ENCODE data around the gene GDPGP1. TPM values are rescaled to one million over a fixed set of nuclear protein-coding genes. Genes with fewer than 3 reads are reported as not detected.

GDPGP1 gene
- total and polyA plus RNA-seq, 3 experiments from 2014 or later = 0.85 to 11.6 (median 10.3) TPM

DNA sequence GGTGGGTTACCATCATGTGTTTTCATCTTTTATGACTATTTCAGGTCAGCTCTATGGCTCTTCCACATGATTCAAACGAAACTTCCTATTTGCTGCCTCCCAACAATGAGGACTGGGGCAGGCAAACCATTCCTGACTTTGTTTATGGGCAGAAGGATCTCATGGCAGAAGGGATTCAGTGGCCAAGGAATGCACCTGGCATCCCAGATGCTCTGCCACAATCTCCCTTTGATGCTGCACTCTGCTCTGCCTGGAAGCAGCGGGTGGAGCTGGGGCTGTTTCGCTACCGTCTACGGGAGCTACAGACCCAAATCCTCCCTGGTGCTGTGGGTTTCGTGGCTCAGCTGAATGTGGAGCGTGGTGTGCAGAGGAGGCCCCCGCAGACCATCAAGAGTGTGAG, 6.8 kb downstream of the GDPGP1 start:
- Histone ChIP-seq H3K4me1 (ENCODE audit: insufficient read depth, low read length) (no peaks in the 10 kb centered on the region), H3K4me3 (ENCODE audit: low read length) (no peak overlapping the region), H3K27me3 (ENCODE audit: insufficient read depth, low read length, poor library complexity, severe bottlenecking) (no peaks in the 10 kb centered on the region), H3K27ac (ENCODE audit: low read depth, low read length) (no peak overlapping the region), H3K9me3 (ENCODE audit: low read length) (no peaks in the 10 kb centered on the region), H3K36me3 (ENCODE audit: insufficient read depth, low read length) (no peaks in the 10 kb centered on the region)
- no peak for DNase-seq
- H3K4me1 Mint-ChIP-seq = peaks cover 6 to 15% (median 11%) of the 10 kb centered on the region in 3 donors
- POLR2A ChIA-PET = no interaction called here
- H3K36me3 Mint-ChIP-seq = peaks cover 0 to 45% (median 20%) of the 10 kb centered on the region in 3 donors
- CTCF ChIA-PET = interaction anchor here (1.2 kb wide), 1 partner anchor 53 kb away, joined by 3 read pairs; no protein-coding TSS in a partner anchor
- H3K27me3 Mint-ChIP-seq = no peaks in the 10 kb centered on the region
- no peak overlapping the region for H3K4me3 Mint-ChIP-seq
- H3K27ac Mint-ChIP-seq = peak overlapping the region in 1 of 8 donors; percentile 17
- no peaks in the 10 kb centered on the region for H3K9me3 Mint-ChIP-seq

DNA sequence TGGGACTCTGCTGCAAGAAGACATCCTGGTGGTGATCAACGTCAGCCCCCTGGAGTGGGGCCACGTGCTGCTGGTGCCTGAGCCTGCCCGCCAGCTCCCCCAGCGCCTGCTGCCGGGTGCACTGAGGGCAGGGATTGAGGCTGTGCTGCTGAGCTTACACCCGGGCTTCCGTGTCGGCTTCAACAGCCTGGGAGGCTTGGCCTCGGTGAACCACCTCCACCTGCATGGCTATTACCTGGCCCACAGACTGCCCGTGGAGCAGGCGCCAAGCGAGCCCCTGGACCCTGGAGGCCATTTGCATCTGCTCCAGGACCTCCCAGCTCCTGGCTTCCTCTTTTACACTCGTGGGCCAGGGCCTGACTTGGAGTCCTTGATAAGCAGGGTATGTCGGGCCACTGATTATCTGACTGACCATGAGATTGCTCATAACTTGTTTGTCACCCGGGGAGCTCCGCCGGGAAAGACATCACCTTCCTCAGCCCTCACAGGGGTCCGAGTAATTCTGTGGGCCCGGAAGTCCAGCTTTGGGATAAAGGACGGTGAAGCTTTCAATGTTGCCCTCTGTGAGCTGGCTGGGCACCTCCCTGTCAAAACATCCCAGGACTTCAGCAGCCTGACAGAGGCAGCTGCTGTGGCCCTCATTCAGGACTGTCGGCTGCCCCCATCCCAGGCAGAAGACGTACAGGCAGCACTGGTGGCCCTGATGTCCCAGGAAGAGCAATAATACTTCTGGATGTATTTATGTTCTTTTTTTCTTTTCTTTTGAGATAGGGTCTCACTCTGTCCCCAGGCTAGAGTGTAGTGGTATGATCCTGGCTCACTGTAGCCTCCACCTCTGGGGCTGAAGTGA, 7.6 kb downstream of the GDPGP1 start:
- no peaks in the 10 kb centered on the region for H3K36me3 ChIP-seq (ENCODE audit: insufficient read depth, low read length)
- H3K9me3 ChIP-seq (ENCODE audit: low read length) = no peaks in the 10 kb centered on the region
- H3K27ac Mint-ChIP-seq = no peak overlapping the region
- peaks cover 0 to 40% (median 15%) of the 10 kb centered on the region in 3 donors for H3K36me3 Mint-ChIP-seq
- H3K4me3 ChIP-seq (ENCODE audit: low read length) = no peak overlapping the region
- H3K4me1 ChIP-seq (ENCODE audit: insufficient read depth, low read length) = no peaks in the 10 kb centered on the region
- ChIA-PET CTCF (interaction anchor here (1.2 kb wide), 1 partner anchor 52 kb away, joined by 3 read pairs; no protein-coding TSS in a partner anchor), POLR2A (interaction anchor here (0.6 to 0.7 kb wide), 2 partner anchors 11 to 181 kb away, joined by 3 to 4 read pairs; no protein-coding TSS in a partner anchor)
- H3K4me1 Mint-ChIP-seq = peaks cover 3 to 12% (median 5%) of the 10 kb centered on the region in 3 donors
- no peak for DNase-seq
- H3K27ac ChIP-seq (ENCODE audit: low read depth, low read length) = no peak overlapping the region
- no peaks in the 10 kb centered on the region for H3K9me3 Mint-ChIP-seq
- no peaks in the 10 kb centered on the region for H3K27me3 Mint-ChIP-seq
- no peaks in the 10 kb centered on the region for H3K27me3 ChIP-seq (ENCODE audit: insufficient read depth, low read length, poor library complexity, severe bottlenecking)
- no peak overlapping the region for H3K4me3 Mint-ChIP-seq

DNA sequence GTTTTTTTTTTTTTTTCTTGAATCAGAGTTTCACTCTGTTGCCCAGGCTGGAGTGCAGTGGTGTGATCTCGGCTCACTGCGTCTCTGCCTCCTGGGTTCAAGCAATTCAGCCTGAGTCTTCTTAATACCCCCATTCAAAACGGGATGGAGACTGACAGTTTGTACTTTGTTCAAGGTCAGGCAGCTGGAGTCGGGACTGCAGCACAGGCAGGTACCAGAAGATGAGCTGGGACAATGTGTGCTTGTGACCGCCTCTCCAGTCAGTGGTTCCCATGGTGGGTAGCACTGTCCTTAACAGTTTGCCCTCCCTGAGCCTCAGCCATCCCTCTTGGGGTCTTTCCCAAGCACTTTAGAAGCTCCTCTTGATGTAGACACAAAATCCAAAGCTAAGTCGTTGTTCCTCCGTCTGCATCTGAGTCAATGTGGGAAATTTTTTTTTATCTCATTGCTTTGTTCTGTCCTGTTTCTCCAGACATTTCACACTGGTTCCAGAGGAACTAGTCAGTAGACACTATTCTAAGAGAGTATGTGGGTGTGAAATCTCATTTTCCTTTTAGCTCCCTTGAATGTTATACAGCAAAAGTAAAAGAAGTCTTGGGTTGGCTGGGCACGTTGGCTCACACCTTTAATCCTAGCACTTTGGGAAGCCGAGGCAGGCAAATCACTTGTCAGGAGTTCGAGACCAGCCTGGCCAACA, 10.1 kb downstream of the GDPGP1 start:
- peaks cover 5 to 11% (median 10%) of the 10 kb centered on the region in 3 donors for H3K4me1 Mint-ChIP-seq
- Histone ChIP-seq H3K36me3 (ENCODE audit: insufficient read depth, low read length) (no peaks in the 10 kb centered on the region), H3K4me3 (ENCODE audit: low read length) (no peak overlapping the region), H3K27me3 (ENCODE audit: insufficient read depth, low read length, poor library complexity, severe bottlenecking) (no peaks in the 10 kb centered on the region), H3K27ac (ENCODE audit: low read depth, low read length) (no peak overlapping the region), H3K9me3 (ENCODE audit: low read length) (no peaks in the 10 kb centered on the region), H3K4me1 (ENCODE audit: insufficient read depth, low read length) (no peaks in the 10 kb centered on the region)
- POLR2A ChIA-PET = no interaction called here
- no peaks in the 10 kb centered on the region for H3K27me3 Mint-ChIP-seq
- CTCF ChIA-PET = interaction anchor here (0.8 to 1.4 kb wide), 2 partner anchors 25 to 58 kb away, joined by 3 read pairs; no protein-coding TSS in a partner anchor
- no peak for DNase-seq
- H3K27ac Mint-ChIP-seq = peak overlapping the region in 4 of 8 donors; percentile 14 to 82 (median 50)
- peaks cover 0 to 19% (median 8%) of the 10 kb centered on the region in 3 donors for H3K36me3 Mint-ChIP-seq
- H3K4me3 Mint-ChIP-seq = no peak overlapping the region
- H3K9me3 Mint-ChIP-seq = no peaks in the 10 kb centered on the region

GRCh38 chr15:90248789-90249202, 14.8 kb downstream of the GDPGP1 start:
- Histone ChIP-seq H3K27ac (ENCODE audit: low read depth, low read length) (no peak overlapping the region), H3K27me3 (ENCODE audit: insufficient read depth, low read length, poor library complexity, severe bottlenecking) (no peaks in the 10 kb centered on the region), H3K9me3 (ENCODE audit: low read length) (no peaks in the 10 kb centered on the region), H3K4me3 (ENCODE audit: low read length) (peak overlapping the region; percentile 53), H3K4me1 (ENCODE audit: insufficient read depth, low read length) (peaks cover 4% of the 10 kb centered on the region), H3K36me3 (ENCODE audit: insufficient read depth, low read length) (no peaks in the 10 kb centered on the region)
- POLR2A ChIA-PET = interaction anchor here (0.6 to 2.3 kb wide), 4 partner anchors 15 to 152 kb away, joined by 3 to 11 read pairs (median 6); partner anchors contain the start of genes CIB1 and GDPGP1
- CTCF ChIA-PET = interaction anchor here (0.6 to 3.0 kb wide), 5 partner anchors 11 to 731 kb away, joined by 3 to 14 read pairs (median 3); partner anchors contain the start of gene CIB1
- Mint-ChIP-seq H3K36me3 (peaks cover 0 to 2% (median 0%) of the 10 kb centered on the region in 3 donors), H3K4me3 (peak overlapping the region; percentile 13 to 86 (median 76)), H3K4me1 (peaks cover 12 to 20% (median 15%) of the 10 kb centered on the region in 3 donors), H3K27ac (peak overlapping the region in 6 of 8 donors; percentile 4 to 93 (median 32)), H3K27me3 (no peaks in the 10 kb centered on the region), H3K9me3 (no peaks in the 10 kb centered on the region)
- DNase-seq = no peak

- Mint-ChIP-seq H3K9me3 (no peaks in the 10 kb centered on the region), H3K4me3 (peak within 1 kb of the TSS; percentile 71 to 86 (median 76)), H3K36me3 (no peaks in the 10 kb centered on the region), H3K27me3 (no peaks in the 10 kb centered on the region), H3K4me1 (peaks cover 12 to 20% (median 15%) of the 10 kb centered on the region in 3 donors), H3K27ac (peak within 1 kb of the TSS in 7 of 8 donors; percentile 35 to 93 (median 70))
- no peak within 1 kb of the TSS for H3K27ac ChIP-seq (ENCODE audit: low read depth, low read length)
- no peaks in the 10 kb centered on the region for H3K27me3 ChIP-seq (ENCODE audit: insufficient read depth, low read length, poor library complexity, severe bottlenecking)
- ChIA-PET CTCF (interaction anchor here (0.6 to 3.0 kb wide), 5 partner anchors 12 to 730 kb away, joined by 3 to 14 read pairs (median 3); partner anchors contain the start of gene CIB1), POLR2A (interaction anchor here (0.6 to 2.3 kb wide), 4 partner anchors 16 to 151 kb away, joined by 3 to 11 read pairs (median 6); partner anchors contain the start of genes CIB1 and GDPGP1)
- no peaks in the 10 kb centered on the region for H3K9me3 ChIP-seq (ENCODE audit: low read length)
- H3K4me1 ChIP-seq (ENCODE audit: insufficient read depth, low read length) = peaks cover 4% of the 10 kb centered on the region
- H3K36me3 ChIP-seq (ENCODE audit: insufficient read depth, low read length) = no peaks in the 10 kb centered on the region
- peak; percentile 27 to 79 (median 56) for DNase-seq
- H3K4me3 ChIP-seq (ENCODE audit: low read length) = peak within 1 kb of the TSS; percentile 53
Observed at GRCh38 chr15:90249203-90249863, 15.3 kb downstream of the GDPGP1 start, which contains the start of gene TTLL13. TSS of gene TTLL13 (plus strand) at chr15:90249556. CDS start at chr15:90250631, 1,075 bp downstream.

DNA sequence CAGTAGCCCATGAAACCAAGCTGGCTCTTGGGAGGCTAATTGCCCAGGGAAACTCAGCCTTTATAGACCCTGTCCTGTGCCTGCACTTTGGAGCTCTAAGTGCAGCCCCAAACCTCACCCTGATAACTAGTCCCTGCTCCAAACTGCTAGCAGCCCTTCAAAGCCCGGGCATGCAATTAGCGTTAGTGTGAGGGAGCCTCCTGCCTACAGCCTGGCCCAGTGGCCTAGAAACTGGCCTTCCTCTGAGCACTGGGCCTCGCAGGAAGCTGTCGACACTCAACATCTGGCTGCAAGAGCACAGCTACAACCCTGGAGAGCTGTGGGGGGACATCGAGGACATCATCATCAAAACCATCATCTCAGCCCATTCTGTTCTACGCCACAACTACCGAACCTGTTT, 23.8 kb downstream of the GDPGP1 start:
- ChIA-PET CTCF (interaction anchor here (1.0 kb wide), 1 partner anchor 36 kb away, joined by 4 read pairs; no protein-coding TSS in a partner anchor), POLR2A (no interaction called here)
- no peak overlapping the region for H3K4me3 ChIP-seq (ENCODE audit: low read length)
- H3K27me3 Mint-ChIP-seq = peaks cover 3 to 5% of the 10 kb centered on the region in 2 donors
- H3K9me3 Mint-ChIP-seq = no peaks in the 10 kb centered on the region
- DNase-seq = no peak
- H3K4me1 ChIP-seq (ENCODE audit: insufficient read depth, low read length) = no peaks in the 10 kb centered on the region
- H3K9me3 ChIP-seq (ENCODE audit: low read length) = no peaks in the 10 kb centered on the region
- no peaks in the 10 kb centered on the region for H3K36me3 ChIP-seq (ENCODE audit: insufficient read depth, low read length)
- no peak overlapping the region for H3K27ac ChIP-seq (ENCODE audit: low read depth, low read length)
- no peak overlapping the region for H3K4me3 Mint-ChIP-seq
- H3K27ac Mint-ChIP-seq = no peak overlapping the region
- no peaks in the 10 kb centered on the region for H3K27me3 ChIP-seq (ENCODE audit: insufficient read depth, low read length, poor library complexity, severe bottlenecking)
- peaks cover 0 to 4% (median 0%) of the 10 kb centered on the region in 3 donors for H3K36me3 Mint-ChIP-seq
- H3K4me1 Mint-ChIP-seq = peaks cover 0 to 6% (median 0%) of the 10 kb centered on the region in 3 donors

GRCh38 chr15:90259524-90259923, 25.5 kb downstream of the GDPGP1 start:
- CTCF ChIA-PET = no interaction called here
- no peaks in the 10 kb centered on the region for H3K9me3 ChIP-seq (ENCODE audit: low read length)
- peaks cover 0 to 4% (median 0%) of the 10 kb centered on the region in 3 donors for H3K36me3 Mint-ChIP-seq
- POLR2A ChIA-PET = no interaction called here
- H3K27me3 ChIP-seq (ENCODE audit: insufficient read depth, low read length, poor library complexity, severe bottlenecking) = no peaks in the 10 kb centered on the region
- no peak for DNase-seq
- no peaks in the 10 kb centered on the region for H3K36me3 ChIP-seq (ENCODE audit: insufficient read depth, low read length)
- peaks cover 2 to 15% (median 7%) of the 10 kb centered on the region in 3 donors for H3K4me1 Mint-ChIP-seq
- no peak overlapping the region for H3K4me3 Mint-ChIP-seq
- H3K27ac ChIP-seq (ENCODE audit: low read depth, low read length) = no peak overlapping the region
- H3K4me1 ChIP-seq (ENCODE audit: insufficient read depth, low read length) = peaks cover 5% of the 10 kb centered on the region
- no peak overlapping the region for H3K4me3 ChIP-seq (ENCODE audit: low read length)
- no peak overlapping the region for H3K27ac Mint-ChIP-seq
- H3K9me3 Mint-ChIP-seq = no peaks in the 10 kb centered on the region
- peaks cover 3 to 5% of the 10 kb centered on the region in 2 donors for H3K27me3 Mint-ChIP-seq
